Measurements from ENCODE around the gene HOXC10.

- TF ChIP-seq POLR2A (IDR thresholded peaks at IDR 0.05) (no peak), CTCF (IDR thresholded peaks at IDR 0.05) (no peak)
Measured at GRCh38 chr12:54030889-54031471, 46.0 kb downstream of the HOXC10 start.
